NCI-H128 (cell line): ENCODE data around the gene METTL16.
"Not testable (repeated sequence)": the region's sequence is repeated elsewhere in the genome, so short reads cannot be mapped to it uniquely, and the experiment has no call there.

Source experiments
- DNase-seq: peaks from one replicate; lab custom pipeline; 2025; ENCODE audit not compliant: unreplicated experiment; lab: John Stamatoyannopoulos, UW

Gene METTL16

GRCh38 chr17:2511462-2512369, at the start of gene METTL16:
Gene METTL16, minus strand, starts transcription at chr17:2511888. Its CDS starts 9,557 bp downstream, at chr17:2502331.
- peak; percentile 92 for DNase-seq

GRCh38 chr17:2560658-2561057, 49.0 kb upstream of the METTL16 start:
- DNase-seq = no peak

- no peak for DNase-seq
Measured at GRCh38 chr17:2551928-2552327, 40.2 kb upstream of the METTL16 start.

GRCh38 chr17:2551493-2551892, 39.8 kb upstream of the METTL16 start:
- no peak for DNase-seq

GRCh38 chr17:2549392-2550211, 37.9 kb upstream of the METTL16 start:
- no peak for DNase-seq

- not testable (repeated sequence) for DNase-seq
Measured at GRCh38 chr17:2548026-2548425, 36.3 kb upstream of the METTL16 start.

GRCh38 chr17:2547176-2547575, 35.5 kb upstream of the METTL16 start:
- no peak for DNase-seq

GRCh38 chr17:2545393-2545792, 33.7 kb upstream of the METTL16 start:
- DNase-seq = no peak

- no peak for DNase-seq
Measured at GRCh38 chr17:2542456-2542855, 30.8 kb upstream of the METTL16 start.

- no peak for DNase-seq
Measured at GRCh38 chr17:2542056-2542455, 30.4 kb upstream of the METTL16 start.

- DNase-seq = not testable (repeated sequence)
Measured at GRCh38 chr17:2537579-2537978, 25.9 kb upstream of the METTL16 start.

- DNase-seq = no peak
Measured at GRCh38 chr17:2532146-2532720, 20.5 kb upstream of the METTL16 start.

- not testable (repeated sequence) for DNase-seq
Measured at GRCh38 chr17:2531243-2531954, 19.7 kb upstream of the METTL16 start.

GRCh38 chr17:2521775-2522410, 10.2 kb upstream of the METTL16 start:
- not testable (repeated sequence) for DNase-seq

GRCh38 chr17:2521257-2521656, 9.6 kb upstream of the METTL16 start:
- no peak for DNase-seq

- DNase-seq = no peak
Measured at GRCh38 chr17:2517539-2517938, 5.9 kb upstream of the METTL16 start.

GRCh38 chr17:2511138-2511461, 588 bp downstream of the METTL16 start:
- DNase-seq = no peak

GRCh38 chr17:2510559-2510958, 1.1 kb downstream of the METTL16 start:
- no peak for DNase-seq

GRCh38 chr17:2508035-2508434, 3.7 kb downstream of the METTL16 start:
- DNase-seq = no peak

- DNase-seq = not testable (repeated sequence)
Measured at GRCh38 chr17:2507015-2507414, 4.7 kb downstream of the METTL16 start.

GRCh38 chr17:2503627-2504026, 8.1 kb downstream of the METTL16 start:
- DNase-seq = no peak
